Ishikawa (cell line): ENCODE measurements around the gene ANKRD40CL.

Experiments used
- CEBPB ChIP-seq: IDR thresholded peaks from 2 replicates; pipeline ENCODE4 v1.6.1; 2012
- CREB1 ChIP-seq: IDR thresholded peaks from 2 replicates; pipeline ENCODE4 v1.6.1; 2012; ENCODE audit warnings: low read depth
- EGR1 ChIP-seq: IDR thresholded peaks from 2 replicates; pipeline ENCODE4 v1.6.1; 2012
- EP300 ChIP-seq: IDR thresholded peaks from 2 replicates; pipeline ENCODE4 v1.6.1; 2012; ENCODE audit warnings: borderline replicate concordance
- FOXM1 ChIP-seq: IDR thresholded peaks from 2 replicates; pipeline ENCODE4 v1.6.1; 2012; ENCODE audit warnings: low read depth, borderline replicate concordance
- MAX ChIP-seq: IDR thresholded peaks from 2 replicates; pipeline ENCODE4 v1.6.1; 2012
- NFIC ChIP-seq: IDR thresholded peaks from 2 replicates; pipeline ENCODE4 v1.6.1; 2012
- RAD21 ChIP-seq: IDR thresholded peaks from 2 replicates; pipeline ENCODE4 v1.6.1; 2012; ENCODE audit warnings: low read depth
- REST ChIP-seq: IDR thresholded peaks from 2 replicates; pipeline ENCODE4 v1.6.1; 2012; ENCODE audit warnings: low read depth, mild to moderate bottlenecking
- TAF1 ChIP-seq: IDR thresholded peaks from 2 replicates; pipeline ENCODE4 v1.6.1; 2012; ENCODE audit warnings: low read depth, mild to moderate bottlenecking
- TCF12 ChIP-seq: IDR thresholded peaks from 2 replicates; pipeline ENCODE4 v1.6.1; 2012; ENCODE audit warnings: low read depth
- TEAD4 ChIP-seq: IDR thresholded peaks from 2 replicates; pipeline ENCODE4 v1.6.1; 2012
- USF1 ChIP-seq: IDR thresholded peaks from 2 replicates; pipeline ENCODE4 v1.6.1; 2012
- YY1 ChIP-seq: IDR thresholded peaks from 2 replicates; pipeline ENCODE4 v1.6.1; 2012; ENCODE audit warnings: low read depth
- ZBTB7A ChIP-seq: IDR thresholded peaks from 2 replicates; pipeline ENCODE4 v1.6.1; 2012; ENCODE audit warnings: low read depth

Gene ANKRD40CL

GRCh38 chr17:50787106-50787505 lies 19.8 kb upstream of the ANKRD40CL start:
- TF ChIP-seq CREB1 (no peak), RAD21 (no peak), FOXM1 (no peak), TCF12 (no peak), USF1 (no peak), TAF1 (no peak), EGR1 (no peak)

- TF ChIP-seq FOXM1, result no peak
- no peak for TF ChIP-seq CEBPB
Measured at GRCh38 chr17:50785946-50786570, 18.7 kb upstream of the ANKRD40CL start.

GRCh38 chr17:50785126-50785525 lies 17.8 kb upstream of the ANKRD40CL start:
- no peak for TF ChIP-seq ZBTB7A
- TF ChIP-seq NFIC, result no peak
- no peak for TF ChIP-seq YY1
- no peak for TF ChIP-seq USF1
- no peak for TF ChIP-seq EGR1
- no peak for TF ChIP-seq FOXM1
- no peak for TF ChIP-seq CEBPB
- TF ChIP-seq REST, result no peak
- no peak for TF ChIP-seq EP300
- TF ChIP-seq MAX, result no peak
- TF ChIP-seq TAF1, result no peak
- no peak for TF ChIP-seq TCF12
- no peak for TF ChIP-seq TEAD4
- no peak for TF ChIP-seq RAD21
- TF ChIP-seq CREB1, result no peak

- TF ChIP-seq YY1, result no peak
- TF ChIP-seq RAD21, result no peak
- no peak for TF ChIP-seq FOXM1
- TF ChIP-seq EP300, result no peak
Measured at GRCh38 chr17:50783905-50784304, 16.6 kb upstream of the ANKRD40CL start.

GRCh38 chr17:50783193-50783660 lies 15.9 kb upstream of the ANKRD40CL start:
- TF ChIP-seq TCF12 (no peak), USF1 (no peak), RAD21 (peak; percentile 98)

- no peak for TF ChIP-seq RAD21
- TF ChIP-seq USF1, result no peak
- no peak for TF ChIP-seq CREB1
- TF ChIP-seq EGR1, result no peak
- no peak for TF ChIP-seq TAF1
- TF ChIP-seq MAX, result no peak
- no peak for TF ChIP-seq REST
Measured at GRCh38 chr17:50781167-50781566, 13.8 kb upstream of the ANKRD40CL start.
